Activated CD4-positive, alpha-beta T cell treated with anti-CD3 and anti-CD28 coated beads, Interleukin-2, amount 10 ng/mL, durations not matched to agents 24 days and 14 days (primary cell): Measurements from ENCODE around the gene LCAT. TPM values are rescaled to one million over a fixed set of nuclear protein-coding genes. Genes with fewer than 3 reads are reported as not detected.
"Not testable (repeated sequence)": the region's sequence is repeated elsewhere in the genome, so short reads cannot be mapped to it uniquely, and the experiment has no call there.

Experiments
- DNase-seq: peaks from one replicate; pipeline ENCODE4 v3.0.0; 2022
- H3K27ac Mint-ChIP-seq: one replicate; pipeline ENCODE4 v1.8.0; 2022; ENCODE audit warnings: mild to moderate bottlenecking, mixed read lengths
- H3K27me3 Mint-ChIP-seq: one replicate; pipeline ENCODE4 v1.8.0; 2022; ENCODE audit warnings: mixed read lengths
- H3K36me3 Mint-ChIP-seq: one replicate; pipeline ENCODE4 v1.8.0; 2022; ENCODE audit warnings: low read depth, mild to moderate bottlenecking, mixed read lengths
- H3K4me1 Mint-ChIP-seq: one replicate; pipeline ENCODE4 v1.8.0; 2021; ENCODE audit warnings: mixed read lengths
- H3K4me3 Mint-ChIP-seq: one replicate; pipeline ENCODE4 v1.8.0; 2022; ENCODE audit warnings: mild to moderate bottlenecking, moderate library complexity, mixed read lengths
- H3K9me3 Mint-ChIP-seq: one replicate; pipeline ENCODE4 v1.8.0; 2021; ENCODE audit warnings: mixed read lengths
- intact Hi-C: fragments of 100-400 bp; cut with micrococcal nuclease; formaldehyde crosslinking; loops from one replicate; pipeline ENCODE4 v1.15.1; 2023
- total RNA-seq: library from RNA; stranded (reverse); gene quantifications from 2 replicates; pipeline ENCODE4 v1.2.3, GENCODE V29; 2022

The LCAT gene
- total RNA-seq, 1 donor from 2014 or later = 18.2 TPM

GRCh38 chr16:67927131-67927941, 16.6 kb downstream of the LCAT start:
- no peak overlapping the region for H3K4me3 Mint-ChIP-seq
- H3K27ac Mint-ChIP-seq = no peak overlapping the region
- peaks cover 16% of the 10 kb centered on the region for H3K36me3 Mint-ChIP-seq
- DNase-seq = no peak
- intact Hi-C loops = no loop called here
- peaks cover 5% of the 10 kb centered on the region for H3K4me1 Mint-ChIP-seq
- no peaks in the 10 kb centered on the region for H3K9me3 Mint-ChIP-seq
- H3K27me3 Mint-ChIP-seq = no peaks in the 10 kb centered on the region

GRCh38 chr16:67926181-67926750, 17.7 kb downstream of the LCAT start:
- no peak for DNase-seq
- no peak overlapping the region for H3K27ac Mint-ChIP-seq
- H3K27me3 Mint-ChIP-seq = no peaks in the 10 kb centered on the region
- peaks cover 14% of the 10 kb centered on the region for H3K36me3 Mint-ChIP-seq
- no peaks in the 10 kb centered on the region for H3K9me3 Mint-ChIP-seq
- H3K4me3 Mint-ChIP-seq = no peak overlapping the region
- intact Hi-C loops = no loop called here
- peaks cover 13% of the 10 kb centered on the region for H3K4me1 Mint-ChIP-seq

- no peaks in the 10 kb centered on the region for H3K27me3 Mint-ChIP-seq
- no peak overlapping the region for H3K27ac Mint-ChIP-seq
- H3K36me3 Mint-ChIP-seq = peaks cover 9% of the 10 kb centered on the region
- peaks cover 14% of the 10 kb centered on the region for H3K4me1 Mint-ChIP-seq
- H3K9me3 Mint-ChIP-seq = no peaks in the 10 kb centered on the region
- DNase-seq = no peak
- intact Hi-C loops = no loop called here
- no peak overlapping the region for H3K4me3 Mint-ChIP-seq
Measured at GRCh38 chr16:67924140-67924906, 19.6 kb downstream of the LCAT start.

GRCh38 chr16:67923414-67924116, 20.4 kb downstream of the LCAT start:
- no peak for DNase-seq
- Mint-ChIP-seq H3K4me3 (no peak overlapping the region), H3K9me3 (no peaks in the 10 kb centered on the region), H3K36me3 (peaks cover 8% of the 10 kb centered on the region), H3K4me1 (peaks cover 14% of the 10 kb centered on the region), H3K27ac (no peak overlapping the region), H3K27me3 (no peaks in the 10 kb centered on the region)
- intact Hi-C loops = no loop called here

GRCh38 chr16:67922740-67923139, 21.2 kb downstream of the LCAT start:
- no peak overlapping the region for H3K4me3 Mint-ChIP-seq
- H3K36me3 Mint-ChIP-seq = peaks cover 5% of the 10 kb centered on the region
- H3K9me3 Mint-ChIP-seq = no peaks in the 10 kb centered on the region
- H3K4me1 Mint-ChIP-seq = peaks cover 17% of the 10 kb centered on the region
- H3K27me3 Mint-ChIP-seq = no peaks in the 10 kb centered on the region
- no peak for DNase-seq
- no peak overlapping the region for H3K27ac Mint-ChIP-seq
- intact Hi-C loops = no loop called here

- no peaks in the 10 kb centered on the region for H3K9me3 Mint-ChIP-seq
Measured at GRCh38 chr16:67922221-67922620, 21.7 kb downstream of the LCAT start.

GRCh38 chr16:67919622-67920221, 24.2 kb downstream of the LCAT start:
- Mint-ChIP-seq H3K36me3 (peaks cover 6% of the 10 kb centered on the region), H3K4me3 (no peak overlapping the region), H3K27me3 (no peaks in the 10 kb centered on the region), H3K27ac (no peak overlapping the region), H3K9me3 (no peaks in the 10 kb centered on the region), H3K4me1 (peaks cover 25% of the 10 kb centered on the region)
- no peak for DNase-seq
- intact Hi-C loops = no loop called here

More at GRCh38 chr16:67922221-67922620, 21.7 kb downstream of the LCAT start:
- Mint-ChIP-seq H3K27ac (peak overlapping the region; percentile 80), H3K27me3 (no peaks in the 10 kb centered on the region), H3K36me3 (peaks cover 5% of the 10 kb centered on the region), H3K4me3 (no peak overlapping the region), H3K4me1 (peaks cover 23% of the 10 kb centered on the region)
- DNase-seq = no peak
- intact Hi-C loops = no loop called here

GRCh38 chr16:67917852-67918236, 26.1 kb downstream of the LCAT start:
- peaks cover 26% of the 10 kb centered on the region for H3K4me1 Mint-ChIP-seq
- H3K27ac Mint-ChIP-seq = peak overlapping the region; percentile 90
- H3K36me3 Mint-ChIP-seq = peaks cover 10% of the 10 kb centered on the region
- H3K4me3 Mint-ChIP-seq = no peak overlapping the region
- no peaks in the 10 kb centered on the region for H3K9me3 Mint-ChIP-seq
- peak; percentile 74 for DNase-seq
- H3K27me3 Mint-ChIP-seq = no peaks in the 10 kb centered on the region
- intact Hi-C loops = no loop called here

- intact Hi-C loops = no loop called here
- peak overlapping the region; percentile 90 for H3K27ac Mint-ChIP-seq
- no peaks in the 10 kb centered on the region for H3K27me3 Mint-ChIP-seq
- H3K36me3 Mint-ChIP-seq = peaks cover 10% of the 10 kb centered on the region
- H3K4me1 Mint-ChIP-seq = peaks cover 24% of the 10 kb centered on the region
- DNase-seq = no peak
- H3K9me3 Mint-ChIP-seq = no peaks in the 10 kb centered on the region
- H3K4me3 Mint-ChIP-seq = no peak overlapping the region
Measured at GRCh38 chr16:67917140-67917851, 26.6 kb downstream of the LCAT start.

GRCh38 chr16:67915831-67916723, 27.8 kb downstream of the LCAT start:
- Mint-ChIP-seq H3K36me3 (peaks cover 6% of the 10 kb centered on the region), H3K9me3 (no peaks in the 10 kb centered on the region), H3K4me1 (peaks cover 18% of the 10 kb centered on the region), H3K27me3 (no peaks in the 10 kb centered on the region), H3K27ac (peak overlapping the region; percentile 31), H3K4me3 (no peak overlapping the region)
- no peak for DNase-seq
- intact Hi-C loops = no loop called here

GRCh38 chr16:67915496-67915769, 28.5 kb downstream of the LCAT start:
- H3K36me3 Mint-ChIP-seq, intact Hi-C loops, H3K4me3 Mint-ChIP-seq, H3K27me3 Mint-ChIP-seq, DNase-seq, H3K27ac Mint-ChIP-seq, H3K9me3 Mint-ChIP-seq: not testable (repeated sequence)
- peaks cover 22% of the 10 kb centered on the region for H3K4me1 Mint-ChIP-seq

- intact Hi-C loops = no loop called here
- Mint-ChIP-seq H3K4me1 (peaks cover 24% of the 10 kb centered on the region), H3K9me3 (no peaks in the 10 kb centered on the region), H3K27ac (no peak overlapping the region), H3K27me3 (no peaks in the 10 kb centered on the region), H3K4me3 (no peak overlapping the region), H3K36me3 (peaks cover 9% of the 10 kb centered on the region)
- DNase-seq = no peak
Measured at GRCh38 chr16:67914758-67915495, 29.0 kb downstream of the LCAT start.
